Urinary bladder (tissue), 4 donors: ENCODE results near the gene GLT8D2. TPM values are rescaled to one million over a fixed set of nuclear protein-coding genes. Genes with fewer than 3 reads are reported as not detected.
"Not testable (repeated sequence)": the region's sequence is repeated elsewhere in the genome, so short reads cannot be mapped to it uniquely, and the experiment has no call there.

Experiments used
- DNase-seq: peaks from one replicate; pipeline ENCODE4 v3.0.0-alpha.2; 2015; ENCODE audit errors: extremely low spot score
- H3K27ac ChIP-seq: one replicate; pipeline ENCODE4 v1.5.1; 2013; ENCODE audit warnings: low read depth, mild to moderate bottlenecking, moderate library complexity
- H3K36me3 ChIP-seq: one replicate; pipeline ENCODE4 v1.6.1; 2013; ENCODE audit warnings: mild to moderate bottlenecking, moderate library complexity; ENCODE audit not compliant: insufficient read depth
- H3K4me1 ChIP-seq: one replicate; pipeline ENCODE4 v1.6.1; 2013; ENCODE audit warnings: mild to moderate bottlenecking, moderate library complexity; ENCODE audit not compliant: insufficient read depth
- H3K4me3 ChIP-seq: one replicate; pipeline ENCODE4 v1.5.1; 2013; ENCODE audit warnings: low read depth, low read length
- WGBS: extraction: QIAGEN DNeasy Blood & Tissue Kit; methylation state at CpG from one replicate; pipeline ENCODE4 v1.1.7; 2013; 5-methylcytosine and 5-hydroxymethylcytosine counted together
- polyA plus RNA-seq: library from polyadenylated mRNA; stranded (reverse); fragments of 200-250 nt; gene quantifications from one replicate; pipeline ENCODE4 v1.2.3, GENCODE V29; 2013
- total RNA-seq: library from RNA; depleted of rRNA; stranded (reverse); fragments of >200 nt; gene quantifications from one replicate; pipeline ENCODE4 v1.2.3, GENCODE V29; 2014
- donor health status: healthy with polysubstance abuse.
- donor health status: healthy.

GLT8D2 gene
- total and polyA plus RNA-seq, 2 donors, result 37.2 to 101 TPM

DNA sequence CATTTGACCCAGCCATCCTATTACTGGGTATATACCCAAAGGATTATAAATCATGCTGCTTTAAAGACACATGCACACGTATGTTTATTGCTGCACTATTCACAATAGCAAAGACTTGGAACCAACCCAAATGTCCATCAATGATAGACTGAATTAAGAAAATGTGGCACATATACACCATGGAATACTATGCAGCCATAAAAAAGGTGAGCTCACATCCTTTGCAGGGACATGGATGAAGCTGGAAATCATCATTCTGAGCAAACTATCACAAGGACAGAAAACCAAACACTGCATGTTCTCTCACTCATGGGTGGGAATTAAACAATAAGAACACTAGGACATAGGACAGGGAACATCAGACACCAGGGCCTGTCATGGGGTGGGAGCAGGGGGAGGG, 10.2 kb downstream of the GLT8D2 start:
- DNase-seq, H3K27ac ChIP-seq, H3K4me3 ChIP-seq, H3K36me3 ChIP-seq, H3K4me1 ChIP-seq: not testable (repeated sequence)
- 88% methylated on average over 1 of the region's 1 CpG for WGBS

GRCh38 chr12:104036143-104036542, 13.8 kb downstream of the GLT8D2 start:
- H3K27ac ChIP-seq, H3K4me3 ChIP-seq, H3K4me1 ChIP-seq, DNase-seq, H3K36me3 ChIP-seq: not testable (repeated sequence)
- 95% methylated on average over 2 of the region's 2 CpGs for WGBS

DNA sequence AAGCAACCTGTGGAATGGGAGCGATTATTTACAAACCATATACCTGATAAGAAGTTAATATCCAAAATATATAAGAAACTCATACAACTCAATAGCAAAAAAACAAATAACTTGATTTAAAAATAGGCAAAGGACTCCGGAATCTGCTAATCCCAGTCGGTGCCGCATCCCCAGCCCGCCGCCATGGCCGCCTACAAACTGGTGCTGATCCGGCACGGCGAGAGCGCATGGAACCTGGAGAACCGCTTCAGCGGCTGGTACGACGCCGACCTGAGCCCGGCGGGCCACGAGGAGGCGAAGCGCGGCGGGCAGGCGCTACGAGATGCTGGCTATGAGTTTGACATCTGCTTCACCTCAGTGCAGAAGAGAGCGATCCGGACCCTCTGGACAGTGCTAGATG, 19.4 kb downstream of the GLT8D2 start:
- not testable (repeated sequence) for H3K4me1 ChIP-seq, H3K4me3 ChIP-seq, H3K36me3 ChIP-seq, H3K27ac ChIP-seq, DNase-seq
- 96% methylated on average over 10 of the region's 27 CpGs for WGBS

DNA sequence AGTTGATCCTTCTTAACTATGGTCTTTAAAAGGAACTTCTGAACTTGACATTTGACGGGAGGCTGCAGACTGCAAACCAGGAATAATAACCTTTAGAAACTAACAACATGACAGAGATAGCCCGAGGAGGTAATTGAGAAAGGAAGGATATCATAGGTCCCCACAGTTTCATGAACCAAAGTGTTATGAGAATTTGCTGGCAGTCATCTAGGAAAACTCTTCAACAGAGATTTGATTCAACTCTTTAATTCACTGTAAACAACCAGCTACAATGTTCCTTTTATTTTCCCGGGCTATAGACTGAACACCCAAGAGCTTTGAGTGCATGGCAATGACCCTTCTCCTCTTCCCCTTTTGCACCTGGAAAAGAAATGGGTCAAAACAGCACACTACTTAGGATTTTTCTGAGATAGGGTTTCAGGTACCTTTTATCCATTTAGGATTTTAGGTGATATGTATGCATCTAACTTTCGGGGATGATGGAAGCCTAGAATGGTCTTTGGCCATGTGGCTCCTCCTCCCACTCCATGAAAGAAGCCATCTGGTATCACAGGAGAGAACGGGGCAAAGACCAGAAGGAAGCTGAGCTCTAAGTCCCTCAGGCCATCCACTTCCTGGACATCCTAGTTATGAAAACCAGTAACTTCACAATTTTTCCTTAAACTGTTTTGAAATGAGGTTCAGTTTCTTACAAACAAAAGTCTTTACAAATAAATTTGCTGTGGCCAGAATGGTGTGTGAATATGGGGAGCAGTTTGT, 23.0 kb downstream of the GLT8D2 start:
- 68% methylated on average over 5 of the region's 5 CpGs for WGBS
- H3K4me1 ChIP-seq, result no peaks in the 10 kb centered on the region
- DNase-seq, result no peak
- H3K4me3 ChIP-seq, result no peak overlapping the region
- no peak overlapping the region for H3K27ac ChIP-seq
- no peaks in the 10 kb centered on the region for H3K36me3 ChIP-seq

DNA sequence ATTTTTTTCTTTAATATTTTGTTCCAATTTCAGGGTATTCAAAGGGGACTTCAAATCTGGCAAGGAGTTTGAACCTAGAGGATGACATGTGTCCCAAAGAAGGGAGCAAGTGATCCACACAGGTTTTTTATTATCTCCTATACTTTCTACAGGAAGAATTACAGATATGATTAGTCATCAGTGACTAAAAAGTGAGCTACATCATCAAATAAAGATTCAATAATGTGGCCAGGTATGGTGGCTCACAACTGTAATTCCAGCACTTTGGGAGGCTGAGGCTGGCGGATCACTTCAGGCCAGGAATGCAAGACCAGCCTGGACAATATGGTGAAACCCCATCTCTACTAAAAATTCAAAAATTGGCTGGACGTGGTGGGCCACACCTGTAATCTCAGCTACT, 24.2 kb downstream of the GLT8D2 start:
- Histone ChIP-seq H3K27ac (no peak overlapping the region), H3K4me3 (no peak overlapping the region), H3K36me3 (no peaks in the 10 kb centered on the region), H3K4me1 (no peaks in the 10 kb centered on the region)
- WGBS, result 97% methylated on average over 2 of the region's 2 CpGs
- no peak for DNase-seq

DNA sequence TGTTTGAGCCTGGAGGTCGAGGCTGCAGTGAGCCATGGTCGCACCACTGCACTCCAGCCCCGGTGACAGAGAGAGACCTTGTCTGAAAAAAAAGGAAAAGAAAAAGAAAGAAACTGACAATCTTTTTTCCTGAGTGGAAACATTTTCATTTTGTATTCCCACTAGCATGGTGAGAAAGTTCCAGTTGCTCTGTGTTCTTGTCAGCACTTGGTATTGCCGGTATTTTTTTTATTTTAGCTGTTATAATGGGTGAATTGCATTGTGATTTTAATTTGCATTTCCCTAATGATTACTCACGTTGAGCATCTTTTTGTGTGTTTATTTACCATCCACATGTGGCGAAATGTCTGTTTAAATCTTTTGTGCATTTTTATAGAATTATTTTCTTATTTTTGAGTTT, 25.6 kb downstream of the GLT8D2 start:
- WGBS, result 95% methylated on average over 6 of the region's 6 CpGs
- Histone ChIP-seq H3K36me3 (no peaks in the 10 kb centered on the region), H3K4me3 (no peak overlapping the region)

GRCh38 chr12:104023710-104024109, 26.3 kb downstream of the GLT8D2 start:
- H3K36me3 ChIP-seq, result no peaks in the 10 kb centered on the region
- H3K27ac ChIP-seq, result no peak overlapping the region
- DNase-seq, result no peak
- no peak overlapping the region for H3K4me3 ChIP-seq
- no peaks in the 10 kb centered on the region for H3K4me1 ChIP-seq
- WGBS, result 50% methylated on average over 2 of the region's 2 CpGs

More for the DNA sequence above, 25.6 kb downstream of the GLT8D2 start:
- Histone ChIP-seq H3K4me1 (no peaks in the 10 kb centered on the region), H3K27ac (no peak overlapping the region)
- no peak for DNase-seq

- no peak for DNase-seq
- Histone ChIP-seq H3K27ac (no peak overlapping the region), H3K36me3 (no peaks in the 10 kb centered on the region), H3K4me1 (no peaks in the 10 kb centered on the region), H3K4me3 (no peak overlapping the region)
- 53% methylated on average over 3 of the region's 3 CpGs for WGBS
Measured at GRCh38 chr12:104022786-104023185, 27.2 kb downstream of the GLT8D2 start.

GRCh38 chr12:104021862-104022261, 28.1 kb downstream of the GLT8D2 start:
- H3K4me3 ChIP-seq, DNase-seq, H3K36me3 ChIP-seq, H3K27ac ChIP-seq, H3K4me1 ChIP-seq: not testable (repeated sequence)
- WGBS, result 94% methylated on average over 1 of the region's 1 CpG

DNA sequence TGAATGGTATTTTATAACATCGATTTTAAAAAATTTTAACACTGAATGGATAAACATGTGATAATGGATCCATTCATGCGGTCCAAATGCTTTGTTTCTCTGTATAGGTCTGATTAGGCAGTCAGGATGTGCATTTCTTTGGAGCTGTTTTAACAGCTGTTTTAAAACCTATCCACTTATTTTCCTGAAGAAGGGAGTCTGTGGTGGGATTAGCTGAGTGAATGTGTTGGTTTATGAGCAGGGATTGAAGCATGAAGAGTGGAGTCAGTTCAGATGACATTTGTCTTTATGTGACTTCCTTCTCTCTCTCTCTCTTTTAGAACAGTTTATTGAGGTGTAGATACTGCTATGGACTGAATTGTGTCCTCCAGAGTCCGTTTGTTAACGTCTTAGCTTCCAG, 37.7 kb downstream of the GLT8D2 start:
- DNase-seq, result no peak

DNA sequence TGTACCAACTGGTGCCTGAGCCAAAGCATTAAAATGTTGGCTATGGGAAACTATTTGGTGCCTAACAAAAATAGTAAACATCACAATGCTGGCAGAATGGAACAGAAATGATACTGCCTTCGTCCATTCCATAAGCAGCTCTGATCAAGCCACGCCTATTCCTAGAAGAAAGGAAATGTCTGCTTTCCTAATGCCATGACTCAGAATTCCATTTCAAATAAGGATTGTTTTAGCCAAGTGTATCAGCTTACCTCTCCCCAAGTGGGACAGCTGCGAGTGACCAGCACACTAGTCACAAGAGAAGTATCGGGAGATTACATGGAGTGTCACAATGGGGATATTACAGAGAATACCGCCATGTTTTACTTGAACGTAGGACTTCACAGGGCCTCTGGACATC, 38.7 kb downstream of the GLT8D2 start:
- WGBS, result 73% methylated on average over 6 of the region's 6 CpGs
- Histone ChIP-seq H3K27ac (no peak overlapping the region), H3K36me3 (no peaks in the 10 kb centered on the region)

More for the DNA sequence above, 37.7 kb downstream of the GLT8D2 start:
- no peak overlapping the region for H3K27ac ChIP-seq
- H3K4me3 ChIP-seq, result no peak overlapping the region
- H3K36me3 ChIP-seq, result no peaks in the 10 kb centered on the region
- H3K4me1 ChIP-seq, result no peaks in the 10 kb centered on the region
- 65% methylated on average over 4 of the region's 4 CpGs for WGBS

DNA sequence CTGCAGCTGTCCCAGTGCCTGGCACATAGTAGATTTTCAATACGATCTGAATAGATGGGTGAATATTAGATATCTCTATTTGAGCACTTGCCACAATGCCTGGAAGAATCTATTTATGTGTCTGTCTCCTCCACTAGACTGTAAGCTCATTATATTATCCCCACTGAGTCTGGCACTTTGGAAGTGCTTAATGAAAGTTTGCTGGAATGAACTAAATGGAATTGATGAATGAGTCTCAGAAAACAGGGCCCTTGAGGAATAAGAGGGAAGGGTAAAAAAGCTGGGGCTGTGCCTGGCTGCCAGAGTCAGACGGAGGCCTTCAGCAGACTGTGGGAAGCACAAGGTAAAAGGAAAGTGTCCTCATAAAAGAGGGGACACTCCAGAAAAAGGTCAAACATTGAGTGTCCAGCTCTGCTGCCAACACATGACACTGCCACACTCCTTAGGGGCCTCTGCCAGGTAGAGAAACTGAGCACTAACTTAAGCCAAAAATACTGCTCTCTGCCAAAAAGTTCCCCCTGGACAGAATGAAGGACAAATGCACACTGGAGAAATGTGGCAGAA, 39.3 kb downstream of the GLT8D2 start:
- H3K36me3 ChIP-seq, result no peaks in the 10 kb centered on the region
- no peaks in the 10 kb centered on the region for H3K4me1 ChIP-seq
- 91% methylated on average over 2 of the region's 2 CpGs for WGBS
- H3K27ac ChIP-seq, result no peak overlapping the region
- DNase-seq, result no peak
- H3K4me3 ChIP-seq, result no peak overlapping the region

More for the DNA sequence above, 38.7 kb downstream of the GLT8D2 start:
- no peaks in the 10 kb centered on the region for H3K4me1 ChIP-seq
- no peak for DNase-seq
- no peak overlapping the region for H3K4me3 ChIP-seq

GRCh38 chr12:104010121-104010520, 39.9 kb downstream of the GLT8D2 start:
- H3K4me3 ChIP-seq, result no peak overlapping the region
- H3K27ac ChIP-seq, result no peak overlapping the region
- H3K4me1 ChIP-seq, result no peaks in the 10 kb centered on the region
- DNase-seq, result no peak
- no peaks in the 10 kb centered on the region for H3K36me3 ChIP-seq
- WGBS, result 97% methylated on average over 4 of the region's 4 CpGs

- WGBS, result 35% methylated on average over 3 of the region's 3 CpGs
Measured at GRCh38 chr12:104006929-104007328, 43.1 kb downstream of the GLT8D2 start.

More at GRCh38 chr12:104006929-104007328, 43.1 kb downstream of the GLT8D2 start:
- DNase-seq, result no peak
- no peaks in the 10 kb centered on the region for H3K4me1 ChIP-seq
- H3K36me3 ChIP-seq, result no peaks in the 10 kb centered on the region
- H3K4me3 ChIP-seq, result no peak overlapping the region
- H3K27ac ChIP-seq, result no peak overlapping the region
